HG02973 (cell line): ENCODE data around the gene PTGIS.

Experiments used
- ATAC-seq: cut with Tn5 transposase; IDR thresholded peaks from one replicate; pipeline ENCODE4 v1.9.1; 2021; ENCODE audit warnings: moderate library complexity; ENCODE audit not compliant: unreplicated experiment

Gene PTGIS

GRCh38 chr20:49475292-49476015, 92.5 kb downstream of the PTGIS start:
- ATAC-seq, result no peak

GRCh38 chr20:49471397-49471796, 96.5 kb downstream of the PTGIS start:
- no peak for ATAC-seq

- ATAC-seq, result no peak
Measured at GRCh38 chr20:49470922-49471321, 97.0 kb downstream of the PTGIS start.

- ATAC-seq, result no peak
Measured at GRCh38 chr20:49469060-49469459, 98.9 kb downstream of the PTGIS start.

GRCh38 chr20:49468412-49468811, 99.5 kb downstream of the PTGIS start:
- no peak for ATAC-seq

GRCh38 chr20:49466114-49466912, 101.6 kb downstream of the PTGIS start:
- no peak for ATAC-seq

- ATAC-seq, result no peak
Measured at GRCh38 chr20:49464556-49464955, 103.4 kb downstream of the PTGIS start.

GRCh38 chr20:49462626-49463025, 105.3 kb downstream of the PTGIS start:
- ATAC-seq, result no peak

- ATAC-seq, result no peak
Measured at GRCh38 chr20:49461894-49462620, 105.9 kb downstream of the PTGIS start.

- no peak for ATAC-seq
Measured at GRCh38 chr20:49460916-49461315, 107.0 kb downstream of the PTGIS start.

GRCh38 chr20:49460131-49460530, 107.8 kb downstream of the PTGIS start:
- ATAC-seq, result no peak

GRCh38 chr20:49459684-49460083, 108.3 kb downstream of the PTGIS start:
- no peak for ATAC-seq

GRCh38 chr20:49457444-49457843, 110.5 kb downstream of the PTGIS start:
- ATAC-seq, result no peak

GRCh38 chr20:49456646-49457045, 111.3 kb downstream of the PTGIS start:
- ATAC-seq, result no peak

GRCh38 chr20:49455691-49456090, 112.2 kb downstream of the PTGIS start:
- no peak for ATAC-seq
